Keratinocyte (primary cell): ENCODE data around the gene SLC66A1. TPM values are rescaled to one million over a fixed set of nuclear protein-coding genes. Genes with fewer than 3 reads are reported as not detected.

Source experiments
- DNase-seq: peaks from one replicate; pipeline ENCODE4 v3.0.0-alpha.2; 2011; ENCODE audit warnings: low read depth, missing footprints, low spot score
- FAIRE-seq: peaks from 2 replicates; lab custom pipeline; 2011; peaks lifted over from hg19 to GRCh38; lab: Jason Lieb, UNC
- H2AFZ ChIP-seq: 2 replicates; pipeline ENCODE4 v1.6.0; 2012; ENCODE audit warnings: low read length, control low read depth, inconsistent platforms; ENCODE audit not compliant: control insufficient read depth
- H3K27ac ChIP-seq: 2 replicates; pipeline ENCODE4 v1.5.1; 2011; ENCODE audit warnings: low read length; ENCODE audit not compliant: control insufficient read depth, insufficient read depth
- H3K27me3 ChIP-seq: 3 replicates; pipeline ENCODE4 v1.6.0; 2011; ENCODE audit warnings: low read length; ENCODE audit not compliant: control insufficient read depth, insufficient read depth; ENCODE audit errors: extremely low read depth
- H3K36me3 ChIP-seq, 2 experiments: 2 replicates in 1 of 2; 3 replicates in 1 of 2; pipeline ENCODE4 v1.5.1; 2011; ENCODE audit warnings: low read length in 2 of 2, mild to moderate bottlenecking in 1 of 2; ENCODE audit not compliant: control insufficient read depth in 2 of 2, insufficient read depth in 2 of 2; ENCODE audit errors: extremely low read depth in 1 of 2
- H3K4me1 ChIP-seq: 3 replicates; pipeline ENCODE4 v1.5.1; 2011; ENCODE audit warnings: low read length; ENCODE audit not compliant: control insufficient read depth, insufficient read depth; ENCODE audit errors: extremely low read depth
- H3K4me2 ChIP-seq: 3 replicates; pipeline ENCODE4 v1.6.0; 2011; ENCODE audit warnings: low read depth, low read length; ENCODE audit not compliant: control insufficient read depth, insufficient read depth; ENCODE audit errors: extremely low read depth
- H3K4me3 ChIP-seq, 3 experiments: fragments of 200-600 bp in 1 of 3; sonication (generic) in 1 of 3; 2 replicates in 2 of 3; 3 replicates in 1 of 3; pipeline ENCODE4 v1.5.1; 2011 to 2016; ENCODE audit warnings: low read length in 3 of 3, mild to moderate bottlenecking in 3 of 3, control low read depth in 2 of 3, inconsistent platforms in 1 of 3, low read depth in 1 of 3, mixed read lengths in 1 of 3, mixed run types in 1 of 3, moderate library complexity in 1 of 3; ENCODE audit not compliant: control insufficient read depth in 2 of 3, insufficient read depth in 2 of 3; ENCODE audit errors: extremely low read depth in 1 of 3
- H3K79me2 ChIP-seq: 2 replicates; pipeline ENCODE4 v1.6.0; 2012; ENCODE audit warnings: low read length; ENCODE audit not compliant: control insufficient read depth, insufficient read depth
- H3K9ac ChIP-seq: 3 replicates; pipeline ENCODE4 v1.6.0; 2011; ENCODE audit warnings: low read length; ENCODE audit not compliant: control insufficient read depth, insufficient read depth; ENCODE audit errors: extremely low read depth
- H3K9me1 ChIP-seq: 3 replicates; pipeline ENCODE4 v1.6.0; 2011; ENCODE audit warnings: low read length; ENCODE audit not compliant: control insufficient read depth, insufficient read depth; ENCODE audit errors: extremely low read depth
- H3K9me3 ChIP-seq: 2 replicates; pipeline ENCODE4 v1.5.1; 2012; ENCODE audit warnings: low read depth, low read length; ENCODE audit not compliant: control insufficient read depth
- H4K20me1 ChIP-seq: 3 replicates; pipeline ENCODE4 v1.6.0; 2011; ENCODE audit warnings: low read length; ENCODE audit not compliant: control insufficient read depth, insufficient read depth; ENCODE audit errors: extremely low read depth
- CTCF ChIP-seq, 3 experiments: IDR thresholded peaks in 1 of 3; conservative IDR thresholded peaks in 1 of 3; optimal IDR thresholded peaks in 1 of 3; 2 replicates in 2 of 3; 3 replicates in 1 of 3; pipeline versions ENCODE3 to v1.5.1; 2011; ENCODE audit warnings: low read length in 3 of 3, mild to moderate bottlenecking in 3 of 3, moderate library complexity in 2 of 3, control low read depth in 1 of 3, inconsistent platforms in 1 of 3; ENCODE audit not compliant: insufficient read depth in 2 of 3; ENCODE audit errors: extremely low read depth in 1 of 3
- EZH2 ChIP-seq: IDR thresholded peaks from one replicate; pipeline ENCODE4 v1.6.1; 2012; ENCODE audit warnings: inconsistent platforms, mild to moderate bottlenecking, low read length, moderate library complexity
- dilution Hi-C: fragments of 300-500 bp; cut with MboI; formaldehyde crosslinking; loops from one replicate; pipeline ENCODE4 v1.7.0; 2020; ENCODE audit warnings: low sequenced_read_pairs; ENCODE audit not compliant: extremely low pct_ligation_motif_present
- polyA plus RNA-seq, 5 experiments: library from polyadenylated mRNA; depleted of rRNA in 3 of 5; stranded (reverse) in 3 of 5; stranded (forward) in 1 of 5; unstranded in 1 of 5; fragments of >200 nt; gene quantifications; 1 replicate in 1 of 5; 2 replicates in 3 of 5; 3 replicates in 1 of 5; pipeline versions ENCODE4 v1.2.1 to v1.2.3, GENCODE V29; 2011 to 2012; ENCODE audit warnings: missing spikeins in 2 of 5, low read depth in 1 of 5, low replicate concordance in 1 of 5

Gene SLC66A1
- polyA plus RNA-seq, 1 donor (not counting 4 experiments of a cell fraction or from before 2014, with no cell fraction given) = 8.0 TPM

- DNase-seq (no peak), FAIRE-seq (no peak)
- Histone ChIP-seq H3K36me3 (peaks cover 7 to 21% of the 10 kb centered on the region in 2 experiments), H3K9me1 (peaks cover 2% of the 10 kb centered on the region), H3K4me3 (no peak overlapping the region), H2AFZ (no peak overlapping the region), H3K4me2 (no peak overlapping the region), H3K9me3 (no peaks in the 10 kb centered on the region), H3K9ac (no peak overlapping the region), H3K79me2 (no peaks in the 10 kb centered on the region), H3K27me3 (no peaks in the 10 kb centered on the region), H3K4me1 (peaks cover 6% of the 10 kb centered on the region), H4K20me1 (peaks cover 3% of the 10 kb centered on the region), H3K27ac (no peak overlapping the region)
- dilution Hi-C loops = no loop called here
- TF ChIP-seq CTCF (optimal IDR thresholded peaks at IDR 0.05 in 1 of 3, IDR thresholded peaks at IDR 0.05 in 1 of 3, conservative IDR thresholded peaks at IDR 0.05 in 1 of 3; ENCODE audit: extremely low read depth in 1 of 3, insufficient read depth in 2 of 3, low read length in 3 of 3) (no peak), EZH2 (no peak)
These were observed 10.4 kb downstream of the SLC66A1 start for GRCh38 chr1:19322481-19322880.

GRCh38 chr1:19323987-19324664 lies 12.0 kb downstream of the SLC66A1 start:
- H3K9me1 ChIP-seq = no peaks in the 10 kb centered on the region
- H3K9me3 ChIP-seq = no peaks in the 10 kb centered on the region
- no peaks in the 10 kb centered on the region for H3K79me2 ChIP-seq
- DNase-seq (no peak), FAIRE-seq (no peak)
- no peak overlapping the region for H2AFZ ChIP-seq
- peaks cover 3% of the 10 kb centered on the region for H3K4me1 ChIP-seq
- TF ChIP-seq CTCF (optimal IDR thresholded peaks at IDR 0.05 in 1 of 3, IDR thresholded peaks at IDR 0.05 in 1 of 3, conservative IDR thresholded peaks at IDR 0.05 in 1 of 3; ENCODE audit: extremely low read depth in 1 of 3, insufficient read depth in 2 of 3, low read length in 3 of 3) (no peak), EZH2 (no peak)
- H3K27me3 ChIP-seq = no peaks in the 10 kb centered on the region
- H3K4me3 ChIP-seq = no peak overlapping the region
- no peaks in the 10 kb centered on the region for H4K20me1 ChIP-seq
- H3K9ac ChIP-seq = no peak overlapping the region
- peaks cover 0 to 23% of the 10 kb centered on the region in 2 experiments for H3K36me3 ChIP-seq
- H3K4me2 ChIP-seq = no peak overlapping the region
- H3K27ac ChIP-seq = no peak overlapping the region
- dilution Hi-C loops = no loop called here
